Measurements from ENCODE around the gene LSM11.

LSM11 gene

DNA sequence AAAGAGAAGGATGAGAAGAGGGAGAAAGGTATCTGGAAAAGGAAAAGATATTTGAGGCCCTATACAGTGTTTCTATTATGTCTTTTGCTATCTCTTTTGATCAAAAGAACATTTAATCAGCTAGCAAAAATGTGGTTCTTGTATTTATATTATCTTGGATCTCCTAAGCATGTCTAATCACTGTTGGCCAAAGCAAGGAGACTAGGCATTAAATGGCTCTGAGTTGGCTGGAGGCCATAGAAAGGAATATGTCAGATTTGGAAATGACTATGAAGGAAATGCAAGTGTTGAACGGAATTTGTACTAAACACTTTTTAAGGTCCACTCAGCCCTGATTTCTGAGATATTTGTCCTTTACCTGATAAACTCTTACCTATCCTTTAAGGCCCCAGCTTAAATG, 34.6 kb upstream of the LSM11 start:
- H4K20me1 ChIP-seq (ENCODE audit: insufficient read depth, low read length), result no peaks in the 10 kb centered on the region
- no peak for TF ChIP-seq EZH2 (IDR thresholded peaks at IDR 0.05; ENCODE audit: borderline replicate concordance, low read depth, low read length, severe bottlenecking)
- TF ChIP-seq, protein P1, sequence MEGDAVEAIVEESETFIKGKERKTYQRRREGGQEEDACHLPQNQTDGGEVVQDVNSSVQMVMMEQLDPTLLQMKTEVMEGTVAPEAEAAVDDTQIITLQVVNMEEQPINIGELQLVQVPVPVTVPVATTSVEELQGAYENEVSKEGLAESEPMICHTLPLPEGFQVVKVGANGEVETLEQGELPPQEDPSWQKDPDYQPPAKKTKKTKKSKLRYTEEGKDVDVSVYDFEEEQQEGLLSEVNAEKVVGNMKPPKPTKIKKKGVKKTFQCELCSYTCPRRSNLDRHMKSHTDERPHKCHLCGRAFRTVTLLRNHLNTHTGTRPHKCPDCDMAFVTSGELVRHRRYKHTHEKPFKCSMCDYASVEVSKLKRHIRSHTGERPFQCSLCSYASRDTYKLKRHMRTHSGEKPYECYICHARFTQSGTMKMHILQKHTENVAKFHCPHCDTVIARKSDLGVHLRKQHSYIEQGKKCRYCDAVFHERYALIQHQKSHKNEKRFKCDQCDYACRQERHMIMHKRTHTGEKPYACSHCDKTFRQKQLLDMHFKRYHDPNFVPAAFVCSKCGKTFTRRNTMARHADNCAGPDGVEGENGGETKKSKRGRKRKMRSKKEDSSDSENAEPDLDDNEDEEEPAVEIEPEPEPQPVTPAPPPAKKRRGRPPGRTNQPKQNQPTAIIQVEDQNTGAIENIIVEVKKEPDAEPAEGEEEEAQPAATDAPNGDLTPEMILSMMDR (IDR thresholded peaks at IDR 0.05; ENCODE audit: borderline replicate concordance, extremely low read depth, low read length, poor library complexity, severe bottlenecking), result no peak
- H3K4me2 ChIP-seq (ENCODE audit: insufficient read depth, low read length), result no peak overlapping the region
- ATAC-seq (ENCODE audit: insufficient read depth, low read depth) (no peak), DNase-seq (no peak)
- H3K27me3 ChIP-seq (ENCODE audit: insufficient read depth, low read length, poor library complexity), result no peaks in the 10 kb centered on the region
- no peaks in the 10 kb centered on the region for H3K9me3 ChIP-seq (ENCODE audit: insufficient read depth, low read length, severe bottlenecking)
- no peak overlapping the region for H3K27ac ChIP-seq (ENCODE audit: low read length)
- H3K4me1 ChIP-seq (ENCODE audit: insufficient read depth, low read length), result no peaks in the 10 kb centered on the region
- H3K4me3 ChIP-seq (ENCODE audit: low read depth in 1 of 2, low read length in 2 of 2), result no peak overlapping the region
- no peak overlapping the region for H2AFZ ChIP-seq (ENCODE audit: low read depth, low read length)
- no peak overlapping the region for H3K9ac ChIP-seq (ENCODE audit: low read depth, low read length)
- H3K36me3 ChIP-seq (ENCODE audit: insufficient read depth, low read length), result no peaks in the 10 kb centered on the region
- no peaks in the 10 kb centered on the region for H3K79me2 ChIP-seq (ENCODE audit: insufficient read depth, low read length)

DNA sequence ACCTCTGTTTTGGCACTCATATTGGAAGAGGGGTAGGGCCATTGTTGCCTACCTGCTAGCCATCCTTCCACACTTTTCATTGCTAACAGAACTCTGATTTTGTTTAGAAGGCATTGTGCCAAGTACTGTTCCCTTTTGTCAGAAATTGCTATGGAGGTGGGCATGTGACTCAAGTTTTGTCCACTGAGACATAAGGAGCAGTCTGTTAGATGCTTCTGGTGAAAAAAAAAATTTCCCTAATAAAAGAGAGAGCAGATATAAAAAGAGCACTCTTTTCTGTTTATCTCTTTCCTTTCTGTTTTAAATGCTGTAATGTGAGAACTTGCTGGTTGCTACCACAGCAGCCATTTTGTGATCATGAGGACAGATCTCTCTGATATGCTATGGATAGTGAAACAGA, 34.2 kb upstream of the LSM11 start:
- H3K9me3 ChIP-seq (ENCODE audit: insufficient read depth, low read length, severe bottlenecking), result no peaks in the 10 kb centered on the region
- no peaks in the 10 kb centered on the region for H3K36me3 ChIP-seq (ENCODE audit: insufficient read depth, low read length)
- no peak overlapping the region for H3K4me2 ChIP-seq (ENCODE audit: insufficient read depth, low read length)
- no peaks in the 10 kb centered on the region for H3K79me2 ChIP-seq (ENCODE audit: insufficient read depth, low read length)
- no peak overlapping the region for H3K27ac ChIP-seq (ENCODE audit: low read length)
- H2AFZ ChIP-seq (ENCODE audit: low read depth, low read length), result no peak overlapping the region
- TF ChIP-seq, protein P1 (IDR thresholded peaks at IDR 0.05; ENCODE audit: borderline replicate concordance, extremely low read depth, low read length, poor library complexity, severe bottlenecking), result no peak
- no peak for TF ChIP-seq EZH2 (IDR thresholded peaks at IDR 0.05; ENCODE audit: borderline replicate concordance, low read depth, low read length, severe bottlenecking)
- H3K4me1 ChIP-seq (ENCODE audit: insufficient read depth, low read length), result no peaks in the 10 kb centered on the region
- no peak overlapping the region for H3K4me3 ChIP-seq (ENCODE audit: low read depth in 1 of 2, low read length in 2 of 2)
- H4K20me1 ChIP-seq (ENCODE audit: insufficient read depth, low read length), result no peaks in the 10 kb centered on the region
- H3K27me3 ChIP-seq (ENCODE audit: insufficient read depth, low read length, poor library complexity), result no peaks in the 10 kb centered on the region
- no peak for DNase-seq
- no peak overlapping the region for H3K9ac ChIP-seq (ENCODE audit: low read depth, low read length)
- ATAC-seq (ENCODE audit: insufficient read depth, low read depth), result no peak

DNA sequence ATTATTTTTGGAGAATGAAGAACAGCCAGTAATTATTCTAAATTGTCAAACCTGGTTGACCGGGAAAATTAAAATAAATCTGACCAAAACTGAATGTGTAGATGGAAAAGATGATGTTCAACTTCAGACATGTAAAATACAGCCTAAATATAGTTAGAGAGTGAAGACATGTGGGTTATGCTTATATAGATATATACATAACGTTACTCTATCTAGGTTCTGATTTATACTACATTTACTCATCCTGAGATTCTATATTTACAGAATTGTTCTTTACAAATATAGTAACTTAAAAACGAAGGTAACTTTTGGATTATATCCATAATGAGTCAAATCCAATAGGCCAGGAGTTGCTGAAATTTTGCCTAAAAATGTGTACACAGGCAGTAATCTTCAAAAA, 33.1 kb upstream of the LSM11 start:
- Histone ChIP-seq H4K20me1 (ENCODE audit: insufficient read depth, low read length) (no peaks in the 10 kb centered on the region), H3K79me2 (ENCODE audit: insufficient read depth, low read length) (no peaks in the 10 kb centered on the region), H3K36me3 (ENCODE audit: insufficient read depth, low read length) (no peaks in the 10 kb centered on the region), H3K27ac (ENCODE audit: low read length) (no peak overlapping the region), H3K4me1 (ENCODE audit: insufficient read depth, low read length) (no peaks in the 10 kb centered on the region), H3K9ac (ENCODE audit: low read depth, low read length) (no peak overlapping the region), H2AFZ (ENCODE audit: low read depth, low read length) (no peak overlapping the region), H3K4me3 (ENCODE audit: low read depth in 1 of 2, low read length in 2 of 2) (no peak overlapping the region), H3K9me3 (ENCODE audit: insufficient read depth, low read length, severe bottlenecking) (no peaks in the 10 kb centered on the region), H3K4me2 (ENCODE audit: insufficient read depth, low read length) (no peak overlapping the region), H3K27me3 (ENCODE audit: insufficient read depth, low read length, poor library complexity) (no peaks in the 10 kb centered on the region)
- DNase-seq, result no peak
- ATAC-seq (ENCODE audit: insufficient read depth, low read depth), result no peak
- TF ChIP-seq, protein P1 (IDR thresholded peaks at IDR 0.05; ENCODE audit: borderline replicate concordance, extremely low read depth, low read length, poor library complexity, severe bottlenecking), result no peak
- TF ChIP-seq EZH2 (IDR thresholded peaks at IDR 0.05; ENCODE audit: borderline replicate concordance, low read depth, low read length, severe bottlenecking), result no peak

DNA sequence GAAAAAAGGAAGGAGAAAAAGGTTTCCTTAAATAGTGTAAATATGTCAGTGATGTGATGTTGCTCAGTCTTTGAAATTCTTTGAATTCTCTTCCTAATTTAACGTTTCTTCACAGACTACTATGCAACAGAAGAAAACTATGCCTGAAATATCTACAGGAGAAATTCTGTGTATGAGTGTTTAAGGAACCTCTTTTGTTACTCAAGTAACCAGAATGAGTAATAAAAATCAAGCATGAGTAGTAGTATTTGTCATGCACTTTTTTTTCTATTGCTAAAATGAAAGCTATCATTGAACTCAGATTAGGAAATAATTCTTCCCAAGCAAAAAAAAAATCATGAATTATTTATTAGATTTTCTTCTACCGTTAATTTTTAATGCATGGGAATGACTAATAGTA, 32.6 kb upstream of the LSM11 start:
- no peaks in the 10 kb centered on the region for H3K79me2 ChIP-seq (ENCODE audit: insufficient read depth, low read length)
- no peaks in the 10 kb centered on the region for H4K20me1 ChIP-seq (ENCODE audit: insufficient read depth, low read length)
- DNase-seq (no peak), ATAC-seq (ENCODE audit: insufficient read depth, low read depth) (no peak)
- no peak overlapping the region for H3K4me2 ChIP-seq (ENCODE audit: insufficient read depth, low read length)
- H2AFZ ChIP-seq (ENCODE audit: low read depth, low read length), result no peak overlapping the region
- no peaks in the 10 kb centered on the region for H3K9me3 ChIP-seq (ENCODE audit: insufficient read depth, low read length, severe bottlenecking)
- H3K4me1 ChIP-seq (ENCODE audit: insufficient read depth, low read length), result no peaks in the 10 kb centered on the region
- no peak overlapping the region for H3K27ac ChIP-seq (ENCODE audit: low read length)
- TF ChIP-seq EZH2 (IDR thresholded peaks at IDR 0.05; ENCODE audit: borderline replicate concordance, low read depth, low read length, severe bottlenecking), result no peak
- TF ChIP-seq, protein P1 (IDR thresholded peaks at IDR 0.05; ENCODE audit: borderline replicate concordance, extremely low read depth, low read length, poor library complexity, severe bottlenecking), result no peak
- H3K27me3 ChIP-seq (ENCODE audit: insufficient read depth, low read length, poor library complexity), result no peaks in the 10 kb centered on the region
- H3K4me3 ChIP-seq (ENCODE audit: low read depth in 1 of 2, low read length in 2 of 2), result no peak overlapping the region
- no peaks in the 10 kb centered on the region for H3K36me3 ChIP-seq (ENCODE audit: insufficient read depth, low read length)
- H3K9ac ChIP-seq (ENCODE audit: low read depth, low read length), result no peak overlapping the region

Measured in DND-41 (cell line).